Femur (tissue), 1 donor: Measurements from ENCODE around the gene CDR2.

Experiments
- DNase-seq: peaks from one replicate; pipeline ENCODE4 v3.0.0-alpha.2; 2017

The CDR2 gene

DNA sequence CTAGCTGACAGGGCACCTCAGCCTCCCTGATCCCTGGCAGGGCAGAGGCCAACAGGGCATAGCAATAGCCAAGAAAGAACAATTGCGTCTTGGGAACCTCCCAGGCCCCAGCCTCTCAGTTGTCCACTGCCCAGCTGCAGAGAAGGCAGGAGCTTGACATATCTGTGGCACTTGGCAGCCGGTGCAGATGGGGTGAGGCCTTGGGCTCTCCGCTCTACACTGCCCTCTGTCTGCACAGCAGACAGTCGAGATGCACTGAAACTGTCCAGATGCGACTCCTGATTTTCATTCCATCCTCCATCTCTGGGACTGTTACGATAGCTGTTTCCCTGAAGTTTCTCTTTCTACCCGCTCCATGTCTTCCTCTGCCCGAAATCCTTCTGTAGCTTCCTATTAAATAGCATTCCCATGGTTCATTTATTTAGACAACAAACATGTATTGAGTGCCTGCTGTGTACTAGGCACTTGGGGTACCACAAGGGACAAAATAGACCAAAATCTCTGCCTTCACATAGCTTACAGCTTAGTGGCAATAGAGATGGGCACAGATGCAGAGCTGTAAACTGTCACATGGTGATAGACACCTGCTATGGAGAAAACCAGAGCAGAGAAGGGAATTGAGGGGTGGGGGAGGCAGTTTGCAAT lies 73.9 kb downstream of the CDR2 start:
- peak; percentile 64 for DNase-seq

DNA sequence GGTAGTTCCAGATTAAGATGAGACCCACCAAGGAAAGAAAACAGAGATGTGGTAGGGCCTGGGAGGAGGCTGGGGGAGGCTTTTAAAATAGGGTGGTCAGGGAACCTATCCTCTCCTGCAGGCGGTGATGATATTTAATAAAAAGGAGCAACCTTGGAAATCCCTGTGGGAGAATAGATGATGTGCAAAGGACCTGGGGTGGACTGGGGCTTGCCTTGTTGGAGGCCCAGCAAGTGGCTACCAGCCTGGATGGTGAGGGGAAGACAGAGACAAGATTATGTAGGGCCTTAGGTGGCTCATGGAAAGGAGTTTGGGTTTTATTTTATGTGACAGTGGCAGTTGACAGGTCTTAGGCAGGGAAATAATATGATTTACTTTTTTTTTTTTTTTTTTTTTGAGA lies 75.4 kb downstream of the CDR2 start:
- no peak for DNase-seq

DNA sequence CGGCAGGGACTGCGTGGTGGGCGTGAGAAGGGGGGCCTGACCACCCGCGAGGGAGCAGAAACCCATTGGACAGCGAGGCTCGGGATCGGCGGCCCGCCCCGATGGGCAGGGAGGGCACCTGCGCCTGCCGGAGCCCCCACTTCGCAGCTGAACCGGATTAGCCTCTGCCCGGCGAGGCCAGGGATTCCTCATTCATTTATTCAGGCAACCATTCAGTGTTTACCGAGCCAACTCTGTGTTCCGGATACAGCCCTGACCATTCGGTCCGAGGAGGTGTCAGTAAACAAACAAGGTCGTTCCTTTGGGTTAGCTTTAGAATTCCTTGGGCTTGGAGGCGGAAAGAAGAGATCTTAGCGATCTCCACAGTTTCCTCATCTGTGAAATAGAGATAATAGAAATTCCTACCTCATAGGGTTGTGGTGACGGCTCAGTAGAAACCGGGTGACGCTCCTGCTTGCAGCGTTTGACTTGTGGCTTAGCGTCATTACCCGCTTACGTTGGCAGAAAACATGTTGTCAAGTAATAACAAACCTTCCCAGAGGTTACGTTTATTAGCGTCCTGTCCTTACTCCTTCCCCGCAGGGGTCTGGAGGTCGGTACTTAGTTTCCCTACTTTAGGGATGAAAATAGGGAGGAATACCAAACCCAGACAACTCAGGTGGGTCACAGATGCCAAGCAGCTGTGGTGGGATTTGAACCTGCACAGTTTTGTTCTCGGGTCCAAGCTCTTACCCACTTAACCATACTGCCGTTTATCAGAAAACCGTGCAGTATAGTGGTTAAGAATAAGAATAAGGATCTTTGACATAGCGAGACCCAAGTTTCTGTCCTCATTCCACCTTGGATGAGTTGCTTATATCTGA lies 76.3 kb downstream of the CDR2 start:
- DNase-seq, result peak; percentile 90

DNA sequence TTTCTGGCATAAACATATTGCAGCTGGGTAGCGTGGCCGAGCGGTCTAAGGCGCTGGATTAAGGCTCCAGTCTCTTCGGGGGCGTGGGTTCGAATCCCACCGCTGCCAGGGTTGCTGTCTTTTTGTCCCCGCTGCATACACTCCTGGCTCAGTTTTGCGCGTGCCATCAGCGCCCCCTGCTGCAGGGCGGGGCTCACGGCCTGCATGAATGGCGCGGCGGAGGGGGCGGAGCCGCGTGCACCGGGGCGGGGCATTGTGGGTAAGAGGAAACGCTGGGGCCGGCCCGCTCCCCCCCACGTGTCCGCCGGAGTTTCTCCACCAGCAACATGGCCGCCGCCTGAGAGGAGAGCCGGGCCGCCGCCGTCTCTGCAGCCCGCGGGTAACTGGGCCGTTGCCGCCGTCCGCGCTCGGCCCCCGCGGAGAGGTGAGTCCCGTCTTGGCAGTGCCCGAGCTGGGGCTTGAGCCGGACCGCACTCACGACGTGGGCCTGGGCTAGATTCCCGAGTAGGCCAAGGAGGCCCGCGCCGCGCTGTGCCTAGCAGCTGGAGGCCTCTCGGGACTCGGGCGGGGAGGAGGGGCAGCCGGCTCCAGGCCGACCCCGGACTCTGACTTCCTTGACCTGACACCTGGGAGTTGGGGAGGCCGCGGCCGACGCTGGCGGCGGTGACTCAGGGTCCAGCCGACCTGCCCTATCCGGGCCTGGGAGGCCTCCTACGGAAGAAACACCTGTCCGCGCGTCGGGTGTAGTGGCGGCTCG lies 77.1 kb downstream of the CDR2 start, which contains the start of gene POLR3E:
TSS of gene POLR3E (plus strand) at position 296 of the 757 bp plus-strand sequence. CDS start 5,560 bp downstream, outside the sequence.
- peak; percentile 100 for DNase-seq

DNA sequence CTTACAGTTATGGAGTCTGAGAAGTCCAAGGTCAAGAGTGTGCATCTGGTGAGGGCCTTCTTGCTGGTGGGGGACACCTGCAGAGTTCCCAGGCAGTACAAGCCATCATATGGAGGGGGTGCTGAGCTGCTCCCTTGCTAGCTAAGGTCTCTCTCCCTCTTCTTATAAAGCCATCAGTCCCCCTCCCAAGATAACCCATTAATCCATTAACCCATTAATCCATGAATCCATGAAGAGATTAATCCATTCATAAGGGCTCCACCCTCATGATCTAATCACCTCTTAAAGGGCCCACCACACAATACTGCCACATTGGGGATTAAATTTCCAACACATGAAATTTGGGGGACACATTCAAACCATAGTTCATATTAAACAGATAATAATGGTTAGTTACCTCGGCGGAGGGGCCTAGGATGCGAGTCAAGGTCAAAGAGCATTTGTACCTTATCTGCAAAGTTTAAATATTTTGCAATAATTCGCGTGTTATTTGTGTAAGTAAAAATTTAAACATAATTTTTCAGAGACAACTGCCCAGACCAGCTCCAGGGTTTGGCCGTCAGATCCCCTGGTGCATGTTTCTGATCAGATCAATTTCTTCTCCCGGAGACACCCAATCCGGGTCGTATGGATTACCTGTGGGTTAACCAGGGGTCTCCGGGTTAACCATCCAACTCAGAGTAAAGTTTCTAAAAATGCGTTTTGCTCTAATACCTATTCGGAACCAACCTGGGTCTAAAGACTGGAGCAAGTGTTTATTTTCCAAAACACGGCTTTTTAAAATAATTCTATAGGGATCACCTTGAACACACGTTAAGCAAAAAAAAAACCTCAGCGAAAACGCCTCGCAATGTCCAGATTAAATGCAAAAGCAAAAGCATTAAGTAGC lies 78.0 kb downstream of the CDR2 start:
- no peak for DNase-seq
